Esophagus muscularis mucosa (tissue), 4 donors: ENCODE measurements around the gene SFXN1. TPM values are rescaled to one million over a fixed set of nuclear protein-coding genes. Genes with fewer than 3 reads are reported as not detected.
"Not testable (repeated sequence)": the region's sequence is repeated elsewhere in the genome, so short reads cannot be mapped to it uniquely, and the experiment has no call there.

ENCODE experiments used
- DNase-seq: peaks from one replicate; pipeline ENCODE4 v3.0.0-alpha.2; 2017; ENCODE audit errors: extremely low spot score
- H3K27ac ChIP-seq, 4 donors: fragments of 200-600 bp; sonication (generic); replicated peaks in 1 of 4; 1 replicate in 3 of 4; 2 replicates in 1 of 4; pipeline ENCODE4 v1.5.1; 2016 to 2019; ENCODE audit warnings: mild to moderate bottlenecking in 1 of 4
- H3K27me3 ChIP-seq, 4 donors: fragments of 200-600 bp; sonication (generic); one replicate each; pipeline versions ENCODE4 v1.5.1 to v1.6.0; 2016 to 2019
- H3K36me3 ChIP-seq, 4 donors: fragments of 200-600 bp; sonication (generic); one replicate each; pipeline ENCODE4 v1.5.1; 2016 to 2019
- H3K4me1 ChIP-seq, 4 donors: fragments of 200-600 bp; sonication (generic); one replicate each; pipeline ENCODE4 v1.5.1; 2016 to 2019
- H3K4me3 ChIP-seq, 4 donors: fragments of 200-600 bp; sonication (generic); 1 replicate in 2 of 4; 2 replicates in 2 of 4; pipeline ENCODE4 v1.5.1; 2016 to 2019; ENCODE audit warnings: mild to moderate bottlenecking in 4 of 4, moderate library complexity in 1 of 4
- H3K9me3 ChIP-seq, 4 donors: fragments of 200-600 bp; sonication (generic); 1 replicate in 3 of 4; 2 replicates in 1 of 4; pipeline ENCODE4 v1.5.1; 2016 to 2019
- CTCF ChIP-seq, 3 experiments: fragments of 200-600 bp in 2 of 3; fragments of 450-650 bp in 1 of 3; sonication (generic) in 2 of 3; IDR thresholded peaks; one replicate each; pipeline ENCODE4 v1.5.1; 2017 to 2019; ENCODE audit warnings: antibody characterized with exemption in 3 of 3, mild to moderate bottlenecking in 2 of 3, moderate library complexity in 1 of 3
- EP300 ChIP-seq: sonication (generic); formaldehyde crosslinking; IDR thresholded peaks from one replicate; pipeline ENCODE4 v1.6.1; 2017; ENCODE audit warnings: antibody characterized with exemption
- POLR2A ChIP-seq: fragments of 450-650 bp; IDR thresholded peaks from one replicate; pipeline ENCODE4 v1.6.1; 2017; ENCODE audit warnings: antibody characterized with exemption, moderate library complexity, mild to moderate bottlenecking, low read depth
- POLR2AphosphoS5 ChIP-seq, 2 donors: sonication (generic); formaldehyde crosslinking; IDR thresholded peaks; one replicate each; pipeline ENCODE4 v1.6.1; 2017; ENCODE audit warnings: antibody characterized with exemption in 2 of 2
- WGBS: methylation state at CpG from one replicate; pipeline ENCODE4 v1.1.5; 2018; 5-methylcytosine and 5-hydroxymethylcytosine counted together
- intact Hi-C: fragments of 100-400 bp; cut with DNase I; formaldehyde crosslinking; loops from one replicate; pipeline ENCODE4 v1.15.1; 2023
- total RNA-seq, 4 donors: library from RNA; depleted of rRNA; stranded (reverse); fragments of >200 nt; gene quantifications; one replicate each; pipeline versions ENCODE4 v1.1.0 to v1.2.1, GENCODE V29; 2016

SFXN1 gene
- total RNA-seq, 4 donors from 2014 or later, result 11.2 to 18.1 (median 15.3) TPM

GRCh38 chr5:175448276-175448675, 30.1 kb upstream of the SFXN1 start:
- intact Hi-C loops, result no loop called here
- no peaks in the 10 kb centered on the region for H3K36me3 ChIP-seq

GRCh38 chr5:175452166-175452565, 26.2 kb upstream of the SFXN1 start:
- Histone ChIP-seq H3K4me3 (no peak overlapping the region), H3K27me3 (peaks cover 0 to 62% (median 0%) of the 10 kb centered on the region in 4 donors), H3K4me1 (no peaks in the 10 kb centered on the region), H3K9me3 (no peaks in the 10 kb centered on the region), H3K36me3 (no peaks in the 10 kb centered on the region), H3K27ac (no peak overlapping the region)
- no peak for TF ChIP-seq CTCF (IDR thresholded peaks at IDR 0.05)
- no peak for TF ChIP-seq POLR2AphosphoS5 (IDR thresholded peaks at IDR 0.05)
- no peak for TF ChIP-seq POLR2A
- TF ChIP-seq EP300, result no peak
- intact Hi-C loops, result no loop called here
- no peak for DNase-seq
- 65% methylated on average over 2 of the region's 2 CpGs for WGBS

More at GRCh38 chr5:175448276-175448675, 30.1 kb upstream of the SFXN1 start:
- no peak for TF ChIP-seq CTCF (IDR thresholded peaks at IDR 0.05)
- TF ChIP-seq POLR2A, result no peak
- TF ChIP-seq EP300, result no peak
- TF ChIP-seq POLR2AphosphoS5 (IDR thresholded peaks at IDR 0.05), result no peak
- no peak for DNase-seq
- 47% methylated on average over 3 of the region's 3 CpGs for whole genome bisulfite sequencing
- peaks cover 13 to 19% (median 18%) of the 10 kb centered on the region in 4 donors for H3K4me1 ChIP-seq
- H3K27ac ChIP-seq, result no peak overlapping the region
- no peak overlapping the region for H3K4me3 ChIP-seq
- H3K27me3 ChIP-seq, result peaks cover 0 to 76% (median 17%) of the 10 kb centered on the region in 4 donors
- H3K9me3 ChIP-seq, result no peaks in the 10 kb centered on the region

- H3K9me3 ChIP-seq, H3K4me1 ChIP-seq, intact Hi-C loops, H3K36me3 ChIP-seq, DNase-seq, H3K27ac ChIP-seq, H3K4me3 ChIP-seq: not testable (repeated sequence)
- WGBS, result 85% methylated on average over 5 of the region's 5 CpGs
- peaks cover 0 to 61% (median 0%) of the 10 kb centered on the region in 4 donors for H3K27me3 ChIP-seq
Observed at GRCh38 chr5:175454338-175454737, 24.0 kb upstream of the SFXN1 start.

GRCh38 chr5:175456105-175456742, 22.1 kb upstream of the SFXN1 start:
- Histone ChIP-seq H3K27ac (no peak overlapping the region), H3K4me3 (no peak overlapping the region), H3K27me3 (peaks cover 0 to 57% (median 0%) of the 10 kb centered on the region in 4 donors), H3K36me3 (no peaks in the 10 kb centered on the region), H3K4me1 (no peaks in the 10 kb centered on the region), H3K9me3 (no peaks in the 10 kb centered on the region)
- intact Hi-C loops, result no loop called here
- TF ChIP-seq POLR2A, result no peak
- TF ChIP-seq EP300, result no peak
- no peak for TF ChIP-seq POLR2AphosphoS5 (IDR thresholded peaks at IDR 0.05)
- TF ChIP-seq CTCF (IDR thresholded peaks at IDR 0.05), result no peak
- WGBS, result 78% methylated on average over 11 of the region's 11 CpGs
- no peak for DNase-seq

- WGBS, result 75% methylated on average over 1 of the region's 1 CpG
- H3K4me3 ChIP-seq, result no peak overlapping the region
Observed at GRCh38 chr5:175457466-175457865, 20.9 kb upstream of the SFXN1 start.

More at GRCh38 chr5:175457466-175457865, 20.9 kb upstream of the SFXN1 start:
- TF ChIP-seq EP300 (no peak), POLR2AphosphoS5 (IDR thresholded peaks at IDR 0.05) (no peak), CTCF (IDR thresholded peaks at IDR 0.05) (no peak), POLR2A (no peak)
- intact Hi-C loops, result no loop called here
- Histone ChIP-seq H3K36me3 (no peaks in the 10 kb centered on the region), H3K9me3 (no peaks in the 10 kb centered on the region), H3K27me3 (peaks cover 0 to 45% (median 0%) of the 10 kb centered on the region in 4 donors), H3K27ac (no peak overlapping the region), H3K4me1 (no peaks in the 10 kb centered on the region)
- DNase-seq, result no peak
